GM12878 (cell line): ENCODE results near the gene TSHZ2. TPM values are rescaled to one million over a fixed set of nuclear protein-coding genes. Genes with fewer than 3 reads are reported as not detected.

Experiments used
- ATAC-seq: fragments of 200-7000 bp; cut with Tn5 transposase; 3 replicates; pipeline ENCODE4 v1.9.1; 2020; ENCODE audit warnings: mild to moderate bottlenecking, moderate library complexity
- BruUV-seq: library from RNA; stranded (reverse); fragments of 400-500 nt; replicated peaks from 2 replicates; lab custom pipeline; 2021; lab: Mats Ljungman, UMichigan
- CTCF ChIA-PET: fragments of 300-600 bp; sonication (Branson Sonifier 250); formaldehyde crosslinking; extraction: SDS; loops from one replicate; lab custom pipeline; 2021; ENCODE audit warnings: inconsistent platforms; lab: Yijun Ruan, JAX
- POLR2A ChIA-PET: fragments of 350-600 bp; formaldehyde crosslinking; extraction: SDS; loops from one replicate; lab custom pipeline; 2021; ENCODE audit warnings: inconsistent platforms; lab: Charles Lee
- RAD21 ChIA-PET: fragments of 300-600 bp; sonication (Branson Sonifier 250); formaldehyde crosslinking; loops from one replicate; lab custom pipeline; 2023; ENCODE audit warnings: antibody characterized with exemption; ENCODE audit not compliant: unreplicated experiment; lab: Charles Lee
- SMC1A ChIA-PET: fragments of 300-600 bp; sonication (Branson Sonifier 250); formaldehyde crosslinking; loops from one replicate; lab custom pipeline; 2023; ENCODE audit not compliant: unreplicated experiment, uncharacterized antibody; lab: Charles Lee
- DNase-seq: peaks from one replicate; pipeline ENCODE4 v3.0.0-alpha.2; 2011; ENCODE audit warnings: low read depth, low spot score
- FAIRE-seq: peaks from 3 replicates; lab custom pipeline; 2011; peaks lifted over from hg19 to GRCh38; lab: Jason Lieb, UNC
- H2AFZ ChIP-seq: 2 replicates; pipeline ENCODE4 v1.6.0; 2011; ENCODE audit warnings: low read depth, low read length, control low read depth; ENCODE audit not compliant: control insufficient read depth
- H3K27ac ChIP-seq: 2 replicates; pipeline ENCODE4 v1.5.1; 2011; ENCODE audit warnings: control low read depth; ENCODE audit not compliant: control insufficient read depth, insufficient read depth
- H3K27me3 ChIP-seq, 2 experiments: replicated peaks in 1 of 2; 2 replicates each; pipeline versions ENCODE4 v1.6.0 to v1.6.1; 2011; ENCODE audit warnings: low read length in 1 of 2; ENCODE audit not compliant: control insufficient read depth in 2 of 2, insufficient read depth in 2 of 2
- H3K36me3 ChIP-seq, 2 experiments: 2 replicates each; pipeline ENCODE4 v1.5.1; 2011; ENCODE audit warnings: low read length in 1 of 2; ENCODE audit not compliant: control insufficient read depth in 2 of 2, insufficient read depth in 2 of 2
- H3K4me1 ChIP-seq: 2 replicates; pipeline ENCODE4 v1.6.1; 2011; ENCODE audit warnings: mild to moderate bottlenecking, low read length, moderate library complexity, mixed read lengths; ENCODE audit not compliant: control insufficient read depth, insufficient read depth
- H3K4me2 ChIP-seq: 2 replicates; pipeline ENCODE4 v1.6.0; 2011; ENCODE audit warnings: control low read depth; ENCODE audit not compliant: control insufficient read depth, insufficient read depth
- H3K4me3 ChIP-seq: fragments of 200-600 bp; sonication (generic); 2 replicates; pipeline ENCODE4 v1.5.1; 2016
- H3K79me2 ChIP-seq: 2 replicates; pipeline ENCODE4 v1.6.0; 2011; ENCODE audit warnings: low read length; ENCODE audit not compliant: control insufficient read depth, insufficient read depth
- H3K9ac ChIP-seq: 2 replicates; pipeline ENCODE4 v1.8.0; 2011; ENCODE audit warnings: low read length, control low read depth, mixed read lengths; ENCODE audit not compliant: control insufficient read depth, insufficient read depth
- H3K9me3 ChIP-seq: replicated peaks from 3 replicates; pipeline ENCODE4 v1.5.1; 2011; ENCODE audit warnings: mild to moderate bottlenecking, low read length; ENCODE audit not compliant: control insufficient read depth, insufficient read depth
- H4K20me1 ChIP-seq: 2 replicates; pipeline ENCODE4 v1.6.0; 2011; ENCODE audit not compliant: control insufficient read depth, insufficient read depth
- BACH1 ChIP-seq: fragments of 450-650 bp; IDR thresholded peaks from 2 replicates; pipeline ENCODE4 v1.6.1; 2017; ENCODE audit warnings: mild to moderate bottlenecking, borderline replicate concordance
- KLF5 ChIP-seq: fragments of 450-650 bp; IDR thresholded peaks from 2 replicates; pipeline ENCODE4 v1.6.1; 2014; ENCODE audit warnings: mild to moderate bottlenecking; ENCODE audit not compliant: partially characterized antibody
- MEF2B ChIP-seq: fragments of 450-650 bp; IDR thresholded peaks from 2 replicates; pipeline ENCODE4 v1.6.1; 2018; ENCODE audit warnings: mild to moderate bottlenecking, moderate library complexity; ENCODE audit not compliant: partially characterized antibody, poor library complexity, severe bottlenecking
- MTA2 ChIP-seq: fragments of 450-650 bp; IDR thresholded peaks from 2 replicates; pipeline ENCODE4 v1.6.1; 2016; ENCODE audit warnings: low read depth, mild to moderate bottlenecking, moderate library complexity
- MTA3 ChIP-seq: IDR thresholded peaks from 2 replicates; pipeline ENCODE4 v1.6.1; 2012; ENCODE audit warnings: low read length, inconsistent platforms, borderline replicate concordance
- NR2F1 ChIP-seq: fragments of 450-650 bp; conservative IDR thresholded peaks from 2 replicates; pipeline ENCODE4 v1.6.1; 2017; ENCODE audit warnings: mild to moderate bottlenecking
- POU2F2 ChIP-seq: IDR thresholded peaks from 3 replicates; pipeline ENCODE4 v1.6.1; 2011; ENCODE audit warnings: low read depth, mild to moderate bottlenecking, low read length, borderline replicate concordance
- RUNX3 ChIP-seq: IDR thresholded peaks from 2 replicates; pipeline ENCODE4 v1.6.1; 2012; ENCODE audit warnings: low read length, inconsistent platforms
- SMAD1 ChIP-seq: fragments of 450-650 bp; IDR thresholded peaks from 2 replicates; pipeline ENCODE4 v1.6.1; 2018; ENCODE audit warnings: mild to moderate bottlenecking, low read depth; ENCODE audit not compliant: partially characterized antibody
- SMC3 ChIP-seq: IDR thresholded peaks from 2 replicates; pipeline ENCODE4 v1.6.1; 2011; ENCODE audit warnings: low read length, improper control_type of control experiment, borderline replicate concordance
- STAT1 ChIP-seq: fragments of 450-650 bp; conservative IDR thresholded peaks from 2 replicates; pipeline ENCODE4 v1.6.1; 2014; ENCODE audit warnings: antibody characterized with exemption, mild to moderate bottlenecking
- TARDBP ChIP-seq: IDR thresholded peaks from 2 replicates; pipeline ENCODE4 v1.6.1; 2016; ENCODE audit warnings: borderline replicate concordance
- WRNIP1 ChIP-seq: IDR thresholded peaks from 2 replicates; pipeline ENCODE4 v1.6.1; 2011; ENCODE audit warnings: low read depth, low read length, improper control_type of control experiment, borderline replicate concordance
- ZBED1 ChIP-seq: IDR thresholded peaks from 2 replicates; pipeline ENCODE4 v1.6.1; 2016; ENCODE audit warnings: borderline replicate concordance
- WGBS: methylation state at CpG from one replicate; pipeline ENCODE4 v1.1.6; 2016; ENCODE audit warnings: low lambda C conversion rate; ENCODE audit not compliant: insufficient replicate concordance, insufficient coverage; ENCODE audit errors: missing lambda C conversion rate; 5-methylcytosine and 5-hydroxymethylcytosine counted together
- in situ Hi-C: fragments of 300-500 bp; cut with MboI; formaldehyde crosslinking; loops from 9 replicates; pipeline ENCODE4 v1.14.3; 2018; ENCODE audit warnings: mixed read lengths
- intact Hi-C: fragments of 100-400 bp; cut with micrococcal nuclease; formaldehyde crosslinking; loops from one replicate; pipeline ENCODE4 v1.14.2; 2022; ENCODE audit not compliant: unreplicated experiment
- polyA plus RNA-seq, 11 experiments: library from polyadenylated mRNA; depleted of rRNA in 4 of 11; unstranded in 6 of 11; stranded (reverse) in 5 of 11; fragments of >200 nt; fragmentation: Nextera tagmentation in 4 of 11; fragmentation: Illumina TruSeq in 1 of 11; extraction: Ambion mirVana in 4 of 11; extraction: Trizol in 1 of 11; gene quantifications; 1 replicate in 1 of 11; 2 replicates in 10 of 11; pipeline versions ENCODE4 v1.2.1 to v1.2.3, GENCODE V29; 2011 to 2016; ENCODE audit warnings: inconsistent platforms in 2 of 11, missing spikeins in 2 of 11, low read depth in 1 of 11
- total RNA-seq, 4 experiments: library from RNA; depleted of rRNA in 3 of 4; stranded (reverse); fragments of >200 nt in 3 of 4; fragmentation: Illumina TruSeq in 1 of 4; extraction: Trizol in 1 of 4; gene quantifications; 2 replicates each; pipeline versions ENCODE4 v1.2.1 to v1.2.3, GENCODE V29; 2013 to 2021
- TF ChIP-seq, protein P1 (sequence below): fragments of 450-650 bp; IDR thresholded peaks from 2 replicates; pipeline ENCODE4 v1.6.1; 2018; ENCODE audit warnings: borderline replicate concordance, mild to moderate bottlenecking; ENCODE audit not compliant: partially characterized antibody
- TF ChIP-seq, protein P2 (sequence below): fragments of 450-650 bp; formaldehyde crosslinking; IDR thresholded peaks from 2 replicates; pipeline ENCODE4 v1.4.0; 2022; ENCODE audit warnings: mild to moderate bottlenecking, moderate library complexity

TSHZ2 gene
- total and polyA plus RNA-seq, 10 of the 15 experiments (the other 5 are each of a cell fraction or from before 2014, with no cell fraction given) = 0.01 to 0.86 (median 0.13) TPM; not detected in 2

DNA sequence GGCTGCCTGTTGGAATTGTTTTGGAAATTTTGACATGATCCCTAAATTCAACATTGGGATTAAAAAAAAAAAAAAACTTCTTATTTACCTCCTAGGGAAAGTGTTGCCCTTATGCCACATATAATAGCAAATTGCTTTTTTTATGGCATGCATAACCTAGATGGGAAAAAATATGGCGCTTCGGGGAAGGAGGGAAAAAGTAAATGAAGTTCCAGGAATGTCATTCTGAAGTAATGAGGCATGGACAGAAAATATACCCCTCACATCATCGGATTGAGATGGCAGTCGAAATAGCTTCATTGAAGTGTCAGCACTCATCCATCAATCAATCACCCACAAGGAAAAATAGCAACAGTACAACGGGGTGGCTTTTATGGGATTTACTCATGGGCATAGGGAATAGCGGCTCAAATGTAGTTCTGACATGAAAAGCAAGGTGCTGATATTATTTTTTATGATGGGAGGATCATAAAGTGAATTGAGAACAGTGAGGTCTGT is 516.7 kb downstream of the TSHZ2 start:
- no TSS peak for BruUV-seq
- ChIA-PET SMC1A (no interaction called here), CTCF (no interaction called here), POLR2A (no interaction called here), RAD21 (no interaction called here)
- no peaks in the 10 kb centered on the region for H3K9me3 ChIP-seq
- H3K36me3 ChIP-seq = no peaks in the 10 kb centered on the region
- H3K27me3 ChIP-seq = no peaks in the 10 kb centered on the region
- H3K9ac ChIP-seq = no peak overlapping the region
- FAIRE-seq = no peak
- 38% methylated on average over 6 of the region's 6 CpGs for WGBS
- no peak for ATAC-seq
- no peak overlapping the region for H2AFZ ChIP-seq
- H3K4me1 ChIP-seq = no peaks in the 10 kb centered on the region
- H3K27ac ChIP-seq = no peak overlapping the region
- H3K4me3 ChIP-seq = no peak overlapping the region
- H3K4me2 ChIP-seq = no peak overlapping the region
- H4K20me1 ChIP-seq = no peaks in the 10 kb centered on the region
- in situ Hi-C loops (no loop called here), intact Hi-C loops (no loop called here)
- no peak for DNase-seq
- H3K79me2 ChIP-seq = no peaks in the 10 kb centered on the region
- no peak for TF ChIP-seq BACH1
- TF ChIP-seq NR2F1 = no peak
- no peak for TF ChIP-seq TARDBP
- TF ChIP-seq MTA2 = no peak
- no peak for TF ChIP-seq MTA3
- no peak for TF ChIP-seq SMC3
- TF ChIP-seq RUNX3 = no peak
- TF ChIP-seq POU2F2 = no peak
- no peak for TF ChIP-seq MEF2B
- TF ChIP-seq, protein P1, sequence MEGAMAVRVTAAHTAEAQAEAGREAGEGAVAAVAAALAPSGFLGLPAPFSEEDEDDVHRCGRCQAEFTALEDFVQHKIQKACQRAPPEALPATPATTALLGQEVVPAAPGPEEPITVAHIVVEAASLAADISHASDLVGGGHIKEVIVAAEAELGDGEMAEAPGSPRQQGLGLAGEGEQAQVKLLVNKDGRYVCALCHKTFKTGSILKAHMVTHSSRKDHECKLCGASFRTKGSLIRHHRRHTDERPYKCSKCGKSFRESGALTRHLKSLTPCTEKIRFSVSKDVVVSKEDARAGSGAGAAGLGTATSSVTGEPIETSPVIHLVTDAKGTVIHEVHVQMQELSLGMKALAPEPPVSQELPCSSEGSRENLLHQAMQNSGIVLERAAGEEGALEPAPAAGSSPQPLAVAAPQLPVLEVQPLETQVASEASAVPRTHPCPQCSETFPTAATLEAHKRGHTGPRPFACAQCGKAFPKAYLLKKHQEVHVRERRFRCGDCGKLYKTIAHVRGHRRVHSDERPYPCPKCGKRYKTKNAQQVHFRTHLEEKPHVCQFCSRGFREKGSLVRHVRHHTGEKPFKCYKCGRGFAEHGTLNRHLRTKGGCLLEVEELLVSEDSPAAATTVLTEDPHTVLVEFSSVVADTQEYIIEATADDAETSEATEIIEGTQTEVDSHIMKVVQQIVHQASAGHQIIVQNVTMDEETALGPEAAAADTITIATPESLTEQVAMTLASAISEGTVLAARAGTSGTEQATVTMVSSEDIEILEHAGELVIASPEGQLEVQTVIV = no peak
- TF ChIP-seq KLF5 = no peak
- TF ChIP-seq WRNIP1 = no peak
- no peak for TF ChIP-seq SMAD1
- TF ChIP-seq, protein P2, sequence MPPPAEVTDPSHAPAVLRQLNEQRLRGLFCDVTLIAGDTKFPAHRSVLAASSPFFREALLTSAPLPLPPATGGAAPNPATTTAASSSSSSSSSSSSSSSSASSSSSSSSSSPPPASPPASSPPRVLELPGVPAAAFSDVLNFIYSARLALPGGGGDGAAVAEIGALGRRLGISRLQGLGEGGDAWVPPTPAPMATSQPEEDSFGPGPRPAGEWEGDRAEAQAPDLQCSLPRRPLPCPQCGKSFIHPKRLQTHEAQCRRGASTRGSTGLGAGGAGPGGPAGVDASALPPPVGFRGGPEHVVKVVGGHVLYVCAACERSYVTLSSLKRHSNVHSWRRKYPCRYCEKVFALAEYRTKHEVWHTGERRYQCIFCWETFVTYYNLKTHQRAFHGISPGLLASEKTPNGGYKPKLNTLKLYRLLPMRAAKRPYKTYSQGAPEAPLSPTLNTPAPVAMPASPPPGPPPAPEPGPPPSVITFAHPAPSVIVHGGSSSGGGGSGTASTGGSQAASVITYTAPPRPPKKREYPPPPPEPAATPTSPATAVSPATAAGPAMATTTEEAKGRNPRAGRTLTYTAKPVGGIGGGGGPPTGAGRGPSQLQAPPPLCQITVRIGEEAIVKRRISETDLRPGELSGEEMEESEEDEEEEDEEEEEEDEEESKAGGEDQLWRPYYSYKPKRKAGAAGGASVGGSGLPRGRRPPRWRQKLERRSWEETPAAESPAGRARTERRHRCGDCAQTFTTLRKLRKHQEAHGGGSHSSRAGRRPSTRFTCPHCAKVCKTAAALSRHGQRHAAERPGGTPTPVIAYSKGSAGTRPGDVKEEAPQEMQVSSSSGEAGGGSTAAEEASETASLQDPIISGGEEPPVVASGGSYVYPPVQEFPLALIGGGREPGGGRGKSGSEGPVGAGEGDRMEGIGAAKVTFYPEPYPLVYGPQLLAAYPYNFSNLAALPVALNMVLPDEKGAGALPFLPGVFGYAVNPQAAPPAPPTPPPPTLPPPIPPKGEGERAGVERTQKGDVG (CRISPR knock-in tag) = no peak
- no peak for TF ChIP-seq ZBED1
- no peak for TF ChIP-seq STAT1
